Measurements from ENCODE around the gene TRPM7. TPM values are rescaled to one million over a fixed set of nuclear protein-coding genes. Genes with fewer than 3 reads are reported as not detected.

TRPM7 gene
- total RNA-seq, 4 donors from 2014 or later, result 46.2 to 755 (median 83.5) TPM

GRCh38 chr15:50562735-50563640, 123.6 kb downstream of the TRPM7 start:
- TF ChIP-seq POLR2A (IDR thresholded peaks at IDR 0.05) (no peak), CTCF (IDR thresholded peaks at IDR 0.05) (no peak)
- no peaks in the 10 kb centered on the region for H3K36me3 ChIP-seq
- intact Hi-C loops (cut with DNase I; ENCODE audit: low total_unique reads), result no loop called here

GRCh38 chr15:50558012-50558411, 128.6 kb downstream of the TRPM7 start:
- TF ChIP-seq CTCF (IDR thresholded peaks at IDR 0.05) (no peak), POLR2A (IDR thresholded peaks at IDR 0.05) (no peak)
- no peaks in the 10 kb centered on the region for H3K36me3 ChIP-seq

More at GRCh38 chr15:50562735-50563640, 123.6 kb downstream of the TRPM7 start:
- Histone ChIP-seq H3K4me3 (no peak overlapping the region), H3K9me3 (no peaks in the 10 kb centered on the region), H3K27ac (no peak overlapping the region), H3K4me1 (no peaks in the 10 kb centered on the region), H3K27me3 (no peaks in the 10 kb centered on the region)
- DNase-seq, result no peak

GRCh38 chr15:50556642-50557371, 129.8 kb downstream of the TRPM7 start:
- Histone ChIP-seq H3K36me3 (no peaks in the 10 kb centered on the region), H3K4me1 (no peaks in the 10 kb centered on the region), H3K27me3 (no peaks in the 10 kb centered on the region), H3K4me3 (no peak overlapping the region), H3K27ac (no peak overlapping the region), H3K9me3 (no peaks in the 10 kb centered on the region)
- no peak for TF ChIP-seq POLR2A (IDR thresholded peaks at IDR 0.05)
- TF ChIP-seq CTCF (IDR thresholded peaks at IDR 0.05), result no peak
- DNase-seq, result no peak
- intact Hi-C loops (cut with DNase I; ENCODE audit: low total_unique reads), result no loop called here

More at GRCh38 chr15:50558012-50558411, 128.6 kb downstream of the TRPM7 start:
- Histone ChIP-seq H3K4me1 (no peaks in the 10 kb centered on the region), H3K4me3 (no peak overlapping the region), H3K27me3 (no peaks in the 10 kb centered on the region), H3K9me3 (no peaks in the 10 kb centered on the region), H3K27ac (no peak overlapping the region)
- intact Hi-C loops (cut with DNase I; ENCODE audit: low total_unique reads), result no loop called here
- DNase-seq, result no peak

- Histone ChIP-seq H3K27me3 (no peaks in the 10 kb centered on the region), H3K4me3 (no peak overlapping the region), H3K4me1 (no peaks in the 10 kb centered on the region), H3K9me3 (no peaks in the 10 kb centered on the region), H3K27ac (no peak overlapping the region), H3K36me3 (no peaks in the 10 kb centered on the region)
- intact Hi-C loops (cut with DNase I; ENCODE audit: low total_unique reads), result no loop called here
- DNase-seq, result no peak
- TF ChIP-seq POLR2A (IDR thresholded peaks at IDR 0.05) (no peak), CTCF (IDR thresholded peaks at IDR 0.05) (no peak)
Observed at GRCh38 chr15:50552238-50552637, 134.4 kb downstream of the TRPM7 start.

- Histone ChIP-seq H3K27me3 (no peaks in the 10 kb centered on the region), H3K9me3 (no peaks in the 10 kb centered on the region), H3K4me3 (no peak overlapping the region), H3K4me1 (no peaks in the 10 kb centered on the region), H3K27ac (no peak overlapping the region), H3K36me3 (no peaks in the 10 kb centered on the region)
- intact Hi-C loops (cut with DNase I; ENCODE audit: low total_unique reads), result no loop called here
- DNase-seq, result no peak
- no peak for TF ChIP-seq CTCF (IDR thresholded peaks at IDR 0.05)
- TF ChIP-seq POLR2A (IDR thresholded peaks at IDR 0.05), result no peak
Observed at GRCh38 chr15:50549326-50549725, 137.3 kb downstream of the TRPM7 start.
